Dedifferentiated amniotic fluid mesenchymal stem cell (primary cell): ENCODE data around the gene NEK5.
"Not testable (repeated sequence)": the region's sequence is repeated elsewhere in the genome, so short reads cannot be mapped to it uniquely, and the experiment has no call there.

Source experiments
- DNase-seq: peaks from one replicate; pipeline ENCODE4 v3.0.0-alpha.2; 2016; ENCODE audit errors: extremely low spot score

NEK5 gene

GRCh38 chr13:52136763-52137162 lies 7.9 kb upstream of the NEK5 start:
- no peak for DNase-seq

DNA sequence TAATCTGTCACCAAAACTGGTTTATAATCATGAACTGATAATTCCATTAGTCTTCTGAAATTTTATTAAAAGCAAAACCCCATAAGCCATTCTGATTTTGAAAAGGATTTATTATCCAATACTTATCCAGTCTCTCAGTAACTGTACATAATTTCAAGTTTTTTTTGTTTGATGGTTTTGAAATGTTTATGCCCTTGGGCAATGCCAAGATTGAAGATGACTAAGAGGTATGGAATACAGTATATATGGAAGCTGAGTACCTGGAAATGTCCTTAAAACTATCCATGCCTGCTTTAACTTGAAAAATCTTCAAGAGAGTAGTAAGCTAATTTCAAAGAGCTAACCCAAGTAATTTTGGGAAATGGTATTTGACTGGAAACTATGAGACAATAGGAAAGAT lies 1.8 kb upstream of the NEK5 start:
- DNase-seq = no peak

- peak; percentile 45 for DNase-seq
Observed at GRCh38 chr13:52127783-52128702, 830 bp downstream of the NEK5 start.

DNA sequence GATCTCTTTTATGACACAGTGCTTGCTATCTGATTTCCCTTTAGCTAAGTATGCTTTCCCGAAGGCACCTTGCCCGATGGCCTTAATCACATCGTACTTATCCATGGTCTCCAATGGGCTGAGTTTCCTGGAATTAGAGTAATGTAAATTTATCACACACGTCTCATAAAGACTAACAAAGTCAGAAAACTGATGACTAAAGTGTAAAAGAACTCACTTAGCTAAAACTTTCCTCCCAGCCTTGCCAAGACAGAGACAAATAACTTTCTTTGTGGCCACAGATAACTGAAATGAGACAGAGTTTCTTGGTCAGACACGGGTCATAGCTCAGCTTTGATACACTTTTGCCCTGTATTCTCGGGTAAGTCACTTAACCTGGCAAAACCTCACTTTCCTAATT lies 1.5 kb downstream of the NEK5 start:
- DNase-seq = no peak

- DNase-seq = no peak
Observed at GRCh38 chr13:52125547-52125946, 3.3 kb downstream of the NEK5 start.

DNA sequence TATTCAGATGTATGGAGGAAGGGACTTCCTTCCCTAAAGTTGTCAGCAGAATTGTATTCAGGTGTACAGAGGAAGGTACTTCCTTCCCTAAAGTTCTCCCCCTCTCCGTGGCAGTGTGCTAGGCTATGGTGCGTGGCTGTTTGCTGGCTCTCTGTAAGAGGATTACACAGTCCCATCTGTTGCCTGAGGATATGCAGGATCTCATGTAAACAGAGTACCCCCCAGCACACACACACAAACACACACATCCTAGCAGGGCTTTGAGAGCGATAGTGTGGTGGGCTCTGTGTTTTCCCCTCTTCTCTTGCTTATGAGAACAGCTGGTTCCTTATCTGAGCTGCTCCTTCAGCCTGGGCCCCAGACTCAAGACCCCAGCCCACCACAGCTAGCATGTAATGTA lies 10.3 kb downstream of the NEK5 start:
- no peak for DNase-seq

DNA sequence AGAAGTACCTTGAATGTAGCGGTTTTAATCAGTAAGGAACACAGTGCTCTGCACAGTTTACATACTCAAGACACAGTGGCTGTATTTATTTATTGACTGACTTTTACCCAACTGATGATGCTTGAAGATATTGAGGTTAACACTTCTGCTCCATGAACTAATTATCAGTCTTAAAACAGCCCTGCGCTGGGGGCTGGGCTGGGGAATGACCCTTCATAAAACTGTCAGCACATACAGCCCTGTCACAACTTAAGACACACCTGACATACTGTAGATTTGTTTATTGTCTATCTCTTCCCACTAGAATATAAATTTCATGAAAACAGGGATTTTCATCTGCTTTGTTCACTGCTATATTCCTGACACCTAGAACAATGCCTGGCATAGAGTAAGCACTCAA lies 10.8 kb downstream of the NEK5 start:
- DNase-seq = no peak

GRCh38 chr13:52112591-52112990 lies 16.3 kb downstream of the NEK5 start:
- DNase-seq = no peak

DNA sequence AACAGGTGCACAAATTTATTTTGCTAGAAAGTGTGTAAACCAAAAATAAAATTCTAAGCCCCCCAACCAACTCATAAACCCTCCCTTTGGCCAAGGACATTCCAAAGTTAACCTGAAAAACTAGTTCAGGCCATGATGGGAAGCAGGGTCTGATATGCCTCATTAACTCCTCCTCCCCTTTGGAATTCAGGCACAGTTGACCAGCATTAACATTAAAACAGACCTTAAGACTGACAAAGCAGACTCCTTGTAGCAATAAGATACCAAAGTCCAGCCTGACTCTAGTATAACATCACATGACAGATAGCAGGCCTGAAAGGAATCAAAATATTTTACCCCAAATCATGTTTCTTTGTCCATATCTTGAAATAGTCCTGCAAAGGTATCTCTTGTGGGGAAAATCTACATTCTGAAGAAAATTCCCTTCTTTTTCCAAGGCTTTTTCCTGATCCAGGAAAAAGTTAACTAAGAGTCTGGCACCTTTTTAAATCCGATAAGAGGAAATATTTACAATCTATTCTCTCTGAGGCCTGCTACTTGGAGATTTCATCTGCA lies 19.7 kb downstream of the NEK5 start:
- DNase-seq = no peak

- DNase-seq = no peak
Observed at GRCh38 chr13:52105841-52106240, 23.0 kb downstream of the NEK5 start.

GRCh38 chr13:52104624-52105023 lies 24.2 kb downstream of the NEK5 start:
- peak; percentile 59 for DNase-seq

DNA sequence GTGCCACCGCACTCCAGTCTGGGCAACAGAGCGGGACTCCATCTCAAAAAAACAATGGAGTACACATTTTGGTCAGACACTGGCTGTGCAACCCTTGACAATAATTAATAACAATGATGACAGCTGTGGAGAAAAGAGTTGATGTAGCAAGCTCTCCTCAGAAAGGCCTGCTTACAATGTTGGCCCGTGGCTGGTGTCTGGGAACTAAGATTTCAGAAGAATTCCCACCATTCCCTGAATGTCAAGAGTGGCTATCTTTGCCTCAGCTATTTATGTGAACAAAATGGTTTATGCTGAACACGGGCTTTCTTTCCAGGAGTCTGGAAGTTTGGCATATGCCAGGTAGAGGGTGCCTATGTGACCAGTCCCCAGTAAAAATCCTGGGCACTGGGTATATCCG lies 25.5 kb downstream of the NEK5 start:
- no peak for DNase-seq

GRCh38 chr13:52102423-52102822 lies 26.4 kb downstream of the NEK5 start:
- not testable (repeated sequence) for DNase-seq

- DNase-seq = no peak
Observed at GRCh38 chr13:52097197-52097596, 31.7 kb downstream of the NEK5 start.

DNA sequence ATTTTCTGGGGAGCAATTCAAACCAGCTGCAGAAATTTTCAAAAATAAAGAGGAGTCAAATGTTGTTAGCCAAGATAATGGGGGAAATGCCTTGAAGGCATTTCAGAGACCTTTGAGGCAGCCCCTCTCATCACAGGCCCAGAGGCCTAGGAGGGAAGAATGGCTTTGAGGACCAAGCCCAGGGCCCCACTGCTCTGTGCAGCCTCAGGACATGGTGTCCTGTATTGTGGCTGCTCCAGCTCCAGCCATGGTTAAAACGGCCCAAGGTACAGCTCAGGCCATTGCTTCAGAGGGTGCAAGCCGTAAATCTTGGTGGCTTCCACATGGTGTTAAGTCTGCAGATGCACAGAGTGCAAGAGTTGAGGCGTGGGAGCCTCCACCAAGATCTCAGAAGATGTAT lies 32.1 kb downstream of the NEK5 start:
- DNase-seq = no peak

DNA sequence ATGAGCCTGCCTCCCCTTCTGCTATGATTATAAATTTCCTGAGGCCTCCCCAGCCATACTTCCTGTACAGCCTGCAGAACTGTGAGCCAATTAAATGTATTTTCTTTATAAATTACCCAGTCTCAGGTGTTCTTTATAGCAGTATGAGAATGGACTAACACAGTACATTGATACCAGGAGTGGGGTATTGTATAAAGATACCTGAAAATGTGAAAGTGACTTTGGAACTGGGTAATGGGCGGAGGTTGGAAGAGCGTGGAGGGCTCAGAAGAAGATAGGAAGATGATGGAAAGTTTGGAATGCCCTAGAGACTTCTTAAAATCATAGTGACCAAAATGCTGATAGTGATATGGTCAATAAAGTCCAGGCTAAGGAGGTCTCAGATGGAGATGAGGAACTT lies 32.8 kb downstream of the NEK5 start:
- no peak for DNase-seq

- DNase-seq = no peak
Observed at GRCh38 chr13:52092087-52092486, 36.8 kb downstream of the NEK5 start.

- no peak for DNase-seq
Observed at GRCh38 chr13:52091473-52091872, 37.4 kb downstream of the NEK5 start.

DNA sequence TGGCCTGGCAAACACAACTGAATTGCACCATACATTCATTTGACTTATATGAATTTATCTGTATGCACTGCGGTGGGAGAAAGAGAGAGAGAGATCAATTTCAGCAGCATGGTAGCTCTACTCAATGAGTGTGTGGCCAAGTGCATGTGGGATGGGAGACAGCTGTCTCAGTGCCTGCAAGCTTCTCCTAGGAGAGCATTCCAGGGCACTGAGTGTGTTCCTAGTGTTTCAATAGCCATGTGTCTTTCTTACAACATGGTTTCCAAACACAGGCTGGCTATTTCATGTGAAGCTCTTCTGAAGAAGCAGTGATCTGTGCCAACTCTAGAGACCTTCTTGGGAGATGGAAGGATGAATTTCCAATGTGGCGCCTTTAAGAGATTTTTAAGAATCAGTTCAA lies 43.5 kb downstream of the NEK5 start:
- peak; percentile 39 for DNase-seq

DNA sequence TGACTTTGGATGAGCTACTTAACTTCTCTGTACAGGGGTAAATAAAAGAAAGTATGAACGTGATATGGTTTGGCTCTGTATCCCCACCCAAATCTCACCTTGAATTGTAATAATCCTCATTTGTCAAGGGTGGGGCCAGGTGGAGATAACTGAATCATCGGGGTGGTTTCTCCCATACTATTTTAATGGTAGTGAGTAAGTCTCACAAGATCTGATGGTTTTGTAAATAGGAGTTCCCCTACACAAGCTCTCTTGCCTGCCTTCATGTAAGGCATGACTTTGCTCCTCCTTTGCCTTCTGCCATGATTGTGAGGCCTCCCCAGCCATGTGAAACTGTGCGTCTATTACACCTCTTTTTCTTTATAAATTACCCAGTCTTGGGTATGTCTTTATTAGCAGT lies 43.9 kb downstream of the NEK5 start:
- not testable (repeated sequence) for DNase-seq

- no peak for DNase-seq
Observed at GRCh38 chr13:52082601-52083000, 46.3 kb downstream of the NEK5 start.

GRCh38 chr13:52079891-52080290 lies 49.0 kb downstream of the NEK5 start:
- DNase-seq = not testable (repeated sequence)

- DNase-seq = no peak
Observed at GRCh38 chr13:52070929-52071523, 57.8 kb downstream of the NEK5 start.
